Neural progenitor cell (in vitro differentiated cells): ENCODE data around the gene VSX2.

ENCODE experiments used
- CTCF ChIP-seq: fragments of 200-600 bp; sonication (generic); IDR thresholded peaks from 2 replicates; pipeline ENCODE4 v1.5.1; 2017; ENCODE audit warnings: antibody characterized with exemption, mild to moderate bottlenecking
- EZH2 ChIP-seq: fragments of 200-600 bp; sonication (generic); IDR thresholded peaks from 2 replicates; pipeline ENCODE4 v1.6.1; 2017; ENCODE audit warnings: antibody characterized with exemption, mild to moderate bottlenecking, moderate library complexity
- EZH2phosphoT487 ChIP-seq: fragments of 200-600 bp; sonication (generic); IDR thresholded peaks from 2 replicates; pipeline ENCODE4 v1.6.1; 2017; ENCODE audit warnings: antibody characterized with exemption

- no peak for TF ChIP-seq EZH2
- no peak for TF ChIP-seq CTCF
- no peak for TF ChIP-seq EZH2phosphoT487
Observed at GRCh38 chr14:74259513-74259912, 20.3 kb downstream of the VSX2 start.
